ACC112 (cell line): Measurements from ENCODE around the gene PRPS1.
"Not testable (repeated sequence)": the region's sequence is repeated elsewhere in the genome, so short reads cannot be mapped to it uniquely, and the experiment has no call there.

ENCODE experiments used
- H2AFZ ChIP-seq: fragments of 200-600 bp; sonication (generic); one replicate; pipeline ENCODE4 v1.6.0; 2017; ENCODE audit warnings: antibody characterized with exemption, low read length; ENCODE audit not compliant: unreplicated experiment
- H3K27ac ChIP-seq: fragments of 200-600 bp; sonication (generic); 2 replicates; pipeline ENCODE4 v1.5.1; 2014; ENCODE audit warnings: low read depth, mild to moderate bottlenecking, antibody characterized with exemption, low read length, moderate library complexity
- H3K27me3 ChIP-seq: fragments of 200-600 bp; sonication (generic); 2 replicates; pipeline ENCODE4 v1.6.1; 2014; ENCODE audit warnings: mild to moderate bottlenecking, antibody characterized with exemption, low read length, moderate library complexity, mixed read lengths; ENCODE audit not compliant: insufficient read depth
- H3K36me3 ChIP-seq: fragments of 200-600 bp; sonication (generic); 2 replicates; pipeline ENCODE4 v1.6.1; 2016; ENCODE audit warnings: mild to moderate bottlenecking, antibody characterized with exemption, low read length, moderate library complexity, mixed read lengths; ENCODE audit not compliant: insufficient read depth
- H3K4me1 ChIP-seq: fragments of 200-600 bp; sonication (generic); one replicate; pipeline ENCODE4 v1.6.1; 2016; ENCODE audit warnings: low read length, mixed read lengths; ENCODE audit not compliant: insufficient read depth, unreplicated experiment, control insufficient read depth
- H3K4me3 ChIP-seq: fragments of 200-600 bp; sonication (generic); 2 replicates; pipeline ENCODE4 v1.5.1; 2014; ENCODE audit warnings: mild to moderate bottlenecking, low read depth, low read length
- H3K79me2 ChIP-seq: fragments of 200-600 bp; sonication (generic); one replicate; pipeline ENCODE4 v1.6.0; 2016; ENCODE audit warnings: low read length; ENCODE audit not compliant: control insufficient read depth, unreplicated experiment, insufficient read depth

The PRPS1 gene

GRCh38 chrX:107662145-107662544, 33.8 kb downstream of the PRPS1 start:
- Histone ChIP-seq H3K79me2 (no peaks in the 10 kb centered on the region), H3K4me1 (no peaks in the 10 kb centered on the region), H3K36me3 (no peaks in the 10 kb centered on the region), H3K4me3 (no peak overlapping the region), H2AFZ (no peak overlapping the region), H3K27me3 (no peaks in the 10 kb centered on the region), H3K27ac (no peak overlapping the region)

GRCh38 chrX:107662824-107663223, 34.5 kb downstream of the PRPS1 start:
- no peaks in the 10 kb centered on the region for H3K4me1 ChIP-seq
- H3K79me2 ChIP-seq, result no peaks in the 10 kb centered on the region
- no peak overlapping the region for H3K27ac ChIP-seq
- no peaks in the 10 kb centered on the region for H3K27me3 ChIP-seq
- H2AFZ ChIP-seq, result no peak overlapping the region
- no peaks in the 10 kb centered on the region for H3K36me3 ChIP-seq
- no peak overlapping the region for H3K4me3 ChIP-seq

DNA sequence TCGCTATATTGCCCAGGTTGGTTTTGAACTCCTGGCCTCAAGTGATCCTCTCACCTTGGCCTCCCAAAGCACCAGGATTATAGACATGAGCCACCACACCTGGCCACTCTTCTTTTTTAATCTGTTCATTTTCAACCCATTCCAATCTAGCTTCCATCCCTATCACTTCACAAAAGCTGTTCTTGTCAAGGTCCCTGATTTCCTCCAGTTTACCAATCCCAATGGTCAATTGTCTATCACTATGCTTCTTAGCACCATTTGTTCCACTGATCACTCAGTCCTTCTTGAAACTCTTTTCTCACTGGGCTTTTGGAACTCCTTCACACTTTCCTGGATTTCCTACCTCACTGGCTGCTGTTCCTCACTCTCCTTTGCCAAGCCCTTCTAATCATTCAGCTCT, 38.6 kb downstream of the PRPS1 start:
- Histone ChIP-seq H2AFZ (no peak overlapping the region), H3K79me2 (no peaks in the 10 kb centered on the region), H3K27ac (no peak overlapping the region), H3K36me3 (no peaks in the 10 kb centered on the region), H3K4me1 (no peaks in the 10 kb centered on the region), H3K4me3 (no peak overlapping the region), H3K27me3 (no peaks in the 10 kb centered on the region)

GRCh38 chrX:107667426-107667825, 39.1 kb downstream of the PRPS1 start:
- H3K27ac ChIP-seq, result no peak overlapping the region
- H3K27me3 ChIP-seq, result no peaks in the 10 kb centered on the region
- H3K79me2 ChIP-seq, result no peaks in the 10 kb centered on the region
- H3K36me3 ChIP-seq, result no peaks in the 10 kb centered on the region
- H3K4me1 ChIP-seq, result no peaks in the 10 kb centered on the region
- H2AFZ ChIP-seq, result no peak overlapping the region
- H3K4me3 ChIP-seq, result no peak overlapping the region

- H3K4me3 ChIP-seq, H3K4me1 ChIP-seq, H3K27ac ChIP-seq, H3K36me3 ChIP-seq, H3K79me2 ChIP-seq, H2AFZ ChIP-seq, H3K27me3 ChIP-seq: not testable (repeated sequence)
Measured at GRCh38 chrX:107668710-107669109, 40.4 kb downstream of the PRPS1 start.

- Histone ChIP-seq H3K27me3 (no peaks in the 10 kb centered on the region), H3K27ac (no peak overlapping the region), H3K4me1 (peaks cover 9% of the 10 kb centered on the region), H2AFZ (no peak overlapping the region), H3K36me3 (no peaks in the 10 kb centered on the region), H3K79me2 (no peaks in the 10 kb centered on the region), H3K4me3 (no peak overlapping the region)
Measured at GRCh38 chrX:107669261-107669660, 41.0 kb downstream of the PRPS1 start.

- no peaks in the 10 kb centered on the region for H3K79me2 ChIP-seq
- no peak overlapping the region for H2AFZ ChIP-seq
- no peaks in the 10 kb centered on the region for H3K36me3 ChIP-seq
- no peaks in the 10 kb centered on the region for H3K27me3 ChIP-seq
- peaks cover 16% of the 10 kb centered on the region for H3K4me1 ChIP-seq
- H3K27ac ChIP-seq, result no peak overlapping the region
- no peak overlapping the region for H3K4me3 ChIP-seq
Measured at GRCh38 chrX:107669885-107670628, 41.7 kb downstream of the PRPS1 start.

GRCh38 chrX:107671256-107671655, 42.9 kb downstream of the PRPS1 start:
- H2AFZ ChIP-seq, H3K36me3 ChIP-seq, H3K27ac ChIP-seq, H3K79me2 ChIP-seq, H3K27me3 ChIP-seq, H3K4me3 ChIP-seq: not testable (repeated sequence)
- H3K4me1 ChIP-seq, result peaks cover 22% of the 10 kb centered on the region

DNA sequence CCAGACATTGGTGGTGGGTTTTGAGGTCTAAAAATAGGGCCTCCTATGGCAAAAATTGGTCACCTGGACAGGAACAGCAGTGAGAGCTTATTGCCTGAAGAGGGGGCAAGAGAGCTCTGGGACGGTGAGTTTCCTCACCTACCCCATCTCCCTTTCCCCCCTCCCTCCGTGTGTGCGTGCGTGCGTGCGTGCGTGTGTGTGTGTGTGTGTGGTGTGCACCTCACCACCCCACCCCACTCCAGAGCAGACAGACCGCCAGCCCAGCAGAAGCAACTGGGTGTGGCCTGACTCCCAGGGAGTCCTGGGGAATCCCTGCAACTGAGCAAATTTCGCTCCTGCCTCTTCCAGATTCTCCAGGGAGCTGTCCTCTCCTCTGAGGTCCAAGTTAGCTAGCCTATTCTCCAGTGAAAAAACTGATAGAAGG, 44.7 kb downstream of the PRPS1 start:
- peak overlapping the region; percentile 100 for H3K27ac ChIP-seq
- peaks cover 29% of the 10 kb centered on the region for H3K4me1 ChIP-seq
- H3K27me3 ChIP-seq, result no peaks in the 10 kb centered on the region
- no peaks in the 10 kb centered on the region for H3K79me2 ChIP-seq
- H3K4me3 ChIP-seq, result peak overlapping the region; percentile 44; the same call in 1 of the 2 replicates
- no peaks in the 10 kb centered on the region for H3K36me3 ChIP-seq
- no peak overlapping the region for H2AFZ ChIP-seq

- Histone ChIP-seq H2AFZ (no peak overlapping the region), H3K36me3 (no peaks in the 10 kb centered on the region), H3K4me3 (peak overlapping the region; percentile 44; the same call in 1 of the 2 replicates), H3K27ac (peak overlapping the region; percentile 100), H3K4me1 (peaks cover 34% of the 10 kb centered on the region), H3K79me2 (no peaks in the 10 kb centered on the region), H3K27me3 (no peaks in the 10 kb centered on the region)
Measured at GRCh38 chrX:107673431-107673830, 45.1 kb downstream of the PRPS1 start.

GRCh38 chrX:107673933-107674479, 45.7 kb downstream of the PRPS1 start:
- H3K27me3 ChIP-seq, result no peaks in the 10 kb centered on the region
- peaks cover 39% of the 10 kb centered on the region for H3K4me1 ChIP-seq
- no peaks in the 10 kb centered on the region for H3K79me2 ChIP-seq
- no peak overlapping the region for H2AFZ ChIP-seq
- peak overlapping the region; percentile 100 for H3K27ac ChIP-seq
- H3K36me3 ChIP-seq, result no peaks in the 10 kb centered on the region
- H3K4me3 ChIP-seq, result peak overlapping the region; percentile 93
